B cell (primary cell): ENCODE results near the gene AK1.

ENCODE experiments used
- CTCF ChIP-seq: fragments of 200-600 bp; IDR thresholded peaks from one replicate; pipeline ENCODE4 v1.8.0; 2022; ENCODE audit warnings: antibody characterized with exemption, mild to moderate bottlenecking
- EZH2 ChIP-seq: IDR thresholded peaks from 2 replicates; pipeline ENCODE4 v1.6.1; 2012; ENCODE audit warnings: borderline replicate concordance, low read depth, mild to moderate bottlenecking, moderate library complexity, low read length; ENCODE audit not compliant: insufficient read depth, poor library complexity, severe bottlenecking

- TF ChIP-seq CTCF (no peak), EZH2 (no peak)
Observed at GRCh38 chr9:127905004-127905728, 27.7 kb upstream of the AK1 start.
